ENCODE results near the gene CHST15. TPM values are rescaled to one million over a fixed set of nuclear protein-coding genes. Genes with fewer than 3 reads are reported as not detected.

Gene CHST15
- total RNA-seq, 1 donor from 2014 or later, result 27.0 TPM

DNA sequence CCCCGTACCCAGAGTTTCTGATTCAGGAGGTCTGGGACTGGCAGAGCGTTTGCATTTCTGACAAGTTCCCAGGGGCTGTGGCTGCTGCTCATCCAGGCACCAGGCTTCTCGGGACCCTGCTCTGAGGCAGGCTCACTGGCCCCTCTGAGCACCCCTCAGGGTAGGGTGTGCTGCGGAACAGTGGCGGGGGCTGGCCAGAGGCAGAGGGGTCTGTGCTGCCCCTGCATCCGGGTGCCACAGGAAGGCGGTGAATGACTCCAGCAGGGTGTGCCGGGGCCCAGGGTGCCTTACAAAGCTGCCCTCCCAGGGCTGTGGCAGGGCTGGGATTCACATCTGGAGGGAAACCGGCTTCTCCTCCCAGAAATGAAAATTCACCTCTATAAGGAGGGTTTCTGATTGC is 77.4 kb downstream of the CHST15 start:
- DNase-seq (ENCODE audit: extremely low spot score in 2 of 2), result no peak
- Histone ChIP-seq H3K4me1 (no peaks in the 10 kb centered on the region), H3K27me3 (no peaks in the 10 kb centered on the region), H3K36me3 (no peaks in the 10 kb centered on the region), H3K27ac (no peak overlapping the region), H3K9me3 (no peaks in the 10 kb centered on the region), H3K4me3 (no peak overlapping the region)
- intact Hi-C loops (cut with DNase I), result no loop called here
- no peak for TF ChIP-seq POLR2A (IDR thresholded peaks at IDR 0.05)
- TF ChIP-seq, protein P1, sequence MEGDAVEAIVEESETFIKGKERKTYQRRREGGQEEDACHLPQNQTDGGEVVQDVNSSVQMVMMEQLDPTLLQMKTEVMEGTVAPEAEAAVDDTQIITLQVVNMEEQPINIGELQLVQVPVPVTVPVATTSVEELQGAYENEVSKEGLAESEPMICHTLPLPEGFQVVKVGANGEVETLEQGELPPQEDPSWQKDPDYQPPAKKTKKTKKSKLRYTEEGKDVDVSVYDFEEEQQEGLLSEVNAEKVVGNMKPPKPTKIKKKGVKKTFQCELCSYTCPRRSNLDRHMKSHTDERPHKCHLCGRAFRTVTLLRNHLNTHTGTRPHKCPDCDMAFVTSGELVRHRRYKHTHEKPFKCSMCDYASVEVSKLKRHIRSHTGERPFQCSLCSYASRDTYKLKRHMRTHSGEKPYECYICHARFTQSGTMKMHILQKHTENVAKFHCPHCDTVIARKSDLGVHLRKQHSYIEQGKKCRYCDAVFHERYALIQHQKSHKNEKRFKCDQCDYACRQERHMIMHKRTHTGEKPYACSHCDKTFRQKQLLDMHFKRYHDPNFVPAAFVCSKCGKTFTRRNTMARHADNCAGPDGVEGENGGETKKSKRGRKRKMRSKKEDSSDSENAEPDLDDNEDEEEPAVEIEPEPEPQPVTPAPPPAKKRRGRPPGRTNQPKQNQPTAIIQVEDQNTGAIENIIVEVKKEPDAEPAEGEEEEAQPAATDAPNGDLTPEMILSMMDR (IDR thresholded peaks at IDR 0.05), result no peak
- TF ChIP-seq POLR2AphosphoS5 (IDR thresholded peaks at IDR 0.05; ENCODE audit: insufficient read depth in 1 of 2, low read depth in 1 of 2), result no peak

DNA sequence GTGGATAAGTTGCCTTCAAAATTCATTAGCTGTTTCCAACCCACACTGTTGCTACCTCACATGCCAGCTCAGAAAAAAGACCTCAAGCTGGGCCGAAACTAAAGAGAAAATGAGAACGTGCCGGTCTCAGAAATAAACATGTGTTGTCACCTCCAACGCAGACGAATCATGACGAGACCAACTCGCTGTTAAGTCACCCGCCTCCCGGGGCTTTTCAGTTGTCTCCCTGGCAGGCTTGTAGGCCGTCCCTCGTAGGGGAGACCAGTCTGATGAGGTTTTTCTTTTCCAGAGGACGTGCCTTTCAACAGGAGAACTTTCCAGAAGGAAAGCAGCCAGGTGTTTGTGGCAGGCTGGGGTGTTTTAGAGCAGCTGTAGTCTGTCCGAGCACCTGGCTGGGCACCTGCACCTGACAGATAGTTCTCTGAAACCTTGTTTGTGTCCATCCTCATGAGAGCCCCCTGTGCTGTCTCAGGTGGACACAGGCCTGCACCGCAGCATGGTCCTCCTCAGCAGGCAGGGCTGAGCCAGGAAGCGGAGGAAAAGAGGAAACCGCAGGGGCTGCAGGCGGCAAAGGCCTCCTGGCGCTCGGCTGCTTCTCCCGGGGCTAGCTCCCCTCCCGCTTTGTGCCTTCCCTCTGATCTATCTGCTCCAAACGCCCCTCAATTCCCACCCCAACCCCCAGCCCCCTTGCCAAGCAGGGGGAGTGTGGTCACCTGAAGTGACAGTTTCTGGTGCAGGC is 78.8 kb downstream of the CHST15 start:
- Histone ChIP-seq H3K27me3 (no peaks in the 10 kb centered on the region), H3K36me3 (peaks cover 0 to 5% of the 10 kb centered on the region in 2 donors), H3K27ac (no peak overlapping the region), H3K4me3 (no peak overlapping the region), H3K9me3 (no peaks in the 10 kb centered on the region), H3K4me1 (no peaks in the 10 kb centered on the region)
- TF ChIP-seq POLR2A (IDR thresholded peaks at IDR 0.05) (no peak), POLR2AphosphoS5 (IDR thresholded peaks at IDR 0.05; ENCODE audit: insufficient read depth in 1 of 2, low read depth in 1 of 2) (no peak)
- TF ChIP-seq, protein P1 (IDR thresholded peaks at IDR 0.05), result no peak
- intact Hi-C loops (cut with DNase I), result no loop called here
- DNase-seq (ENCODE audit: extremely low spot score in 2 of 2), result no peak

DNA sequence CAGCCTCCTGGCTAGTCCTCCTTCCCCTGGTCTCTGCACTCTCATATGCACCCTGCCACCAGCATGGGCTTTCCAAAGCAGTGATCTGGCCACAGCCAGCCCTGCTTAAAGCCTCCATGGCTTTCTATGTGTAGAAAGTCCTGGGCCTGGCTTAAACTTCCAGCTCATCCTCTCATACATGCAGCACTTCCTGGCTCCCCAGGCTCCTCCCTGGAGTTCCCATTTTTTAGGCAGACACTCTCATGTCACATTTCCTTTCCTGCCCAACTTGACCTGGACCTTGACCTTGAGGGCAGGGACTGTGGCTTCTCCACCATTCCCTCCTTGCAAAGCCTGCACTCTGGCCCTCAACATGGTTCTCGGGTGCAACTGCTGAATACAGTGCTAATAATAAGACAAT is 79.5 kb downstream of the CHST15 start:
- no peaks in the 10 kb centered on the region for H3K9me3 ChIP-seq
- no peaks in the 10 kb centered on the region for H3K4me1 ChIP-seq

DNA sequence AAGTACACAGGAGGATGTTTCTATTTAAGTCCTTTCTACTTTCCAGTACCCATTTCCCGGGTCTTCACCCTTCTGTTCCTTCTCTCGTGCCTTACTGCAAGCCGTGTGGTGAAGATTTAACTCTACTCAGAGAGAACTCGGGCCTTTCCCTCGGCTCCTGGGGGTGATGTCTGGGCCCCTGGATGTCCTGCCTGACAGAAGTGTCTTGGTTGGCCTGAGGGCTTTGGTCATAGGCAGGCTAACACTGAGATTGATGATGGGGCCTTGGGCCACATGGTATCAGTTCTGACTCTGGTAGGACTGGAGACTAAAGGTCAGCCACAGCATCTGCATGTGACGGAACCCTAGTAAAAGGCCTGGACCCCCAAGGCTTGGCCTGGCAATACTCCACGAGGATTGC is 80.4 kb downstream of the CHST15 start:
- no peak overlapping the region for H3K27ac ChIP-seq
- no peaks in the 10 kb centered on the region for H3K4me1 ChIP-seq
- TF ChIP-seq POLR2A (IDR thresholded peaks at IDR 0.05) (no peak), POLR2AphosphoS5 (IDR thresholded peaks at IDR 0.05; ENCODE audit: insufficient read depth in 1 of 2, low read depth in 1 of 2) (no peak)
- TF ChIP-seq, protein P1 (IDR thresholded peaks at IDR 0.05), result no peak
- no peaks in the 10 kb centered on the region for H3K9me3 ChIP-seq
- intact Hi-C loops (cut with DNase I), result no loop called here
- no peaks in the 10 kb centered on the region for H3K27me3 ChIP-seq
- DNase-seq (ENCODE audit: extremely low spot score in 2 of 2), result no peak
- H3K4me3 ChIP-seq, result no peak overlapping the region
- H3K36me3 ChIP-seq, result peaks cover 0 to 5% of the 10 kb centered on the region in 2 donors

More for the DNA sequence above, 79.5 kb downstream of the CHST15 start:
- DNase-seq (ENCODE audit: extremely low spot score in 2 of 2), result no peak
- H3K36me3 ChIP-seq, result peaks cover 0 to 5% of the 10 kb centered on the region in 2 donors
- H3K4me3 ChIP-seq, result no peak overlapping the region
- H3K27me3 ChIP-seq, result no peaks in the 10 kb centered on the region
- no peak overlapping the region for H3K27ac ChIP-seq
- intact Hi-C loops (cut with DNase I), result no loop called here
- TF ChIP-seq, protein P1 (IDR thresholded peaks at IDR 0.05), result no peak
- TF ChIP-seq POLR2AphosphoS5 (IDR thresholded peaks at IDR 0.05; ENCODE audit: insufficient read depth in 1 of 2, low read depth in 1 of 2) (no peak), POLR2A (IDR thresholded peaks at IDR 0.05) (no peak)

DNA sequence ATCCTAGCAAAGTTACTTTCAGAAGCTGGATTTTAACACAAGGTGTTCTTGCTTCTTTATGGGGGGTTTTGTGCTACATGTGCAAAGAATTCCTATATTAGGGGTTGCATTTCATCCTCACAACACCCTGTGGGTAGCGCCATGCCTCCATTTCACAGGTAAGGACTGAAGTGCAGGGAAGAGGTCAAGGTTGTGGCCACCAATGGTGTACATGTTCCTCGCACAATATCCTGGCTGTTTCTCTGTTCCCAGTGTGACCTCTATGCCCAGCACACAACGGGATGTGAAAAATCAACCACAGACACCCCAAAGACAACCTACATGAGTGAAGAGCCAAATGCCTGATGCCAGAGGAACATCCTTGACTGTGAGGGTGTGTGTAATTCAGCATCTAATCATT is 80.8 kb downstream of the CHST15 start:
- DNase-seq (ENCODE audit: extremely low spot score in 2 of 2), result no peak
- Histone ChIP-seq H3K4me1 (no peaks in the 10 kb centered on the region), H3K27me3 (no peaks in the 10 kb centered on the region), H3K4me3 (no peak overlapping the region), H3K36me3 (peaks cover 0 to 5% of the 10 kb centered on the region in 2 donors), H3K27ac (no peak overlapping the region), H3K9me3 (no peaks in the 10 kb centered on the region)
- intact Hi-C loops (cut with DNase I), result no loop called here
- TF ChIP-seq, protein P1 (IDR thresholded peaks at IDR 0.05), result no peak
- TF ChIP-seq POLR2AphosphoS5 (IDR thresholded peaks at IDR 0.05; ENCODE audit: insufficient read depth in 1 of 2, low read depth in 1 of 2), result no peak
- no peak for TF ChIP-seq POLR2A (IDR thresholded peaks at IDR 0.05)

All from vagina (tissue), 2 donors.